ENCODE data around the gene MOB3C. TPM values are rescaled to one million over a fixed set of nuclear protein-coding genes. Genes with fewer than 3 reads are reported as not detected.

The MOB3C gene
- polyA plus RNA-seq, 1 donor from 2014 or later, result 0.41 TPM

- Histone ChIP-seq H2AFZ (ENCODE audit: low read depth, low read length) (peak overlapping the region; percentile 65), H3K9me3 (ENCODE audit: low read length) (no peaks in the 10 kb centered on the region), H3F3A (ENCODE audit: insufficient read depth, low read length, poor library complexity, severe bottlenecking) (no peaks in the 10 kb centered on the region), H3K4me2 (ENCODE audit: low read length) (no peak overlapping the region), H3K9ac (ENCODE audit: low read length) (peak overlapping the region; percentile 68), H3K36me3 (ENCODE audit: insufficient read depth, low read length) (no peaks in the 10 kb centered on the region), H3K79me2 (replicated peaks; ENCODE audit: insufficient read depth, low read length) (no peaks in the 10 kb centered on the region), H4K20me1 (ENCODE audit: insufficient read depth) (no peaks in the 10 kb centered on the region), H3K9me2 (ENCODE audit: insufficient read depth, low read length) (no peaks in the 10 kb centered on the region), H3K4me3 (ENCODE audit: low read length) (peak overlapping the region; percentile 43), H3K27me3 (ENCODE audit: insufficient read depth, low read depth, low read length) (no peaks in the 10 kb centered on the region), H3K27ac (ENCODE audit: low read length) (peak overlapping the region; percentile 94)
- peak; percentile 75 for TF ChIP-seq EP300 (conservative IDR thresholded peaks at IDR 0.05; ENCODE audit: poor library complexity, severe bottlenecking)
- TF ChIP-seq EZH2 (IDR thresholded peaks at IDR 0.05; ENCODE audit: borderline replicate concordance, insufficient read depth, low read length, poor library complexity, severe bottlenecking), result no peak
- peak; percentile 49 for TF ChIP-seq RAD21 (conservative IDR thresholded peaks at IDR 0.05)
- TF ChIP-seq TAF1 (IDR thresholded peaks at IDR 0.05; ENCODE audit: low read depth), result no peak
- TF ChIP-seq, protein P1, sequence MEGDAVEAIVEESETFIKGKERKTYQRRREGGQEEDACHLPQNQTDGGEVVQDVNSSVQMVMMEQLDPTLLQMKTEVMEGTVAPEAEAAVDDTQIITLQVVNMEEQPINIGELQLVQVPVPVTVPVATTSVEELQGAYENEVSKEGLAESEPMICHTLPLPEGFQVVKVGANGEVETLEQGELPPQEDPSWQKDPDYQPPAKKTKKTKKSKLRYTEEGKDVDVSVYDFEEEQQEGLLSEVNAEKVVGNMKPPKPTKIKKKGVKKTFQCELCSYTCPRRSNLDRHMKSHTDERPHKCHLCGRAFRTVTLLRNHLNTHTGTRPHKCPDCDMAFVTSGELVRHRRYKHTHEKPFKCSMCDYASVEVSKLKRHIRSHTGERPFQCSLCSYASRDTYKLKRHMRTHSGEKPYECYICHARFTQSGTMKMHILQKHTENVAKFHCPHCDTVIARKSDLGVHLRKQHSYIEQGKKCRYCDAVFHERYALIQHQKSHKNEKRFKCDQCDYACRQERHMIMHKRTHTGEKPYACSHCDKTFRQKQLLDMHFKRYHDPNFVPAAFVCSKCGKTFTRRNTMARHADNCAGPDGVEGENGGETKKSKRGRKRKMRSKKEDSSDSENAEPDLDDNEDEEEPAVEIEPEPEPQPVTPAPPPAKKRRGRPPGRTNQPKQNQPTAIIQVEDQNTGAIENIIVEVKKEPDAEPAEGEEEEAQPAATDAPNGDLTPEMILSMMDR (IDR thresholded peaks at IDR 0.05; ENCODE audit: poor library complexity, severe bottlenecking), result no peak
- peak; percentile 60 for TF ChIP-seq SMC3 (conservative IDR thresholded peaks at IDR 0.05; ENCODE audit: poor library complexity)
- peak; percentile 81 for TF ChIP-seq POLR2AphosphoS5 (IDR thresholded peaks at IDR 0.05)
- TF ChIP-seq MXI1 (conservative IDR thresholded peaks at IDR 0.05; ENCODE audit: poor library complexity, severe bottlenecking), result peak; percentile 28
- TF ChIP-seq, protein P2, sequence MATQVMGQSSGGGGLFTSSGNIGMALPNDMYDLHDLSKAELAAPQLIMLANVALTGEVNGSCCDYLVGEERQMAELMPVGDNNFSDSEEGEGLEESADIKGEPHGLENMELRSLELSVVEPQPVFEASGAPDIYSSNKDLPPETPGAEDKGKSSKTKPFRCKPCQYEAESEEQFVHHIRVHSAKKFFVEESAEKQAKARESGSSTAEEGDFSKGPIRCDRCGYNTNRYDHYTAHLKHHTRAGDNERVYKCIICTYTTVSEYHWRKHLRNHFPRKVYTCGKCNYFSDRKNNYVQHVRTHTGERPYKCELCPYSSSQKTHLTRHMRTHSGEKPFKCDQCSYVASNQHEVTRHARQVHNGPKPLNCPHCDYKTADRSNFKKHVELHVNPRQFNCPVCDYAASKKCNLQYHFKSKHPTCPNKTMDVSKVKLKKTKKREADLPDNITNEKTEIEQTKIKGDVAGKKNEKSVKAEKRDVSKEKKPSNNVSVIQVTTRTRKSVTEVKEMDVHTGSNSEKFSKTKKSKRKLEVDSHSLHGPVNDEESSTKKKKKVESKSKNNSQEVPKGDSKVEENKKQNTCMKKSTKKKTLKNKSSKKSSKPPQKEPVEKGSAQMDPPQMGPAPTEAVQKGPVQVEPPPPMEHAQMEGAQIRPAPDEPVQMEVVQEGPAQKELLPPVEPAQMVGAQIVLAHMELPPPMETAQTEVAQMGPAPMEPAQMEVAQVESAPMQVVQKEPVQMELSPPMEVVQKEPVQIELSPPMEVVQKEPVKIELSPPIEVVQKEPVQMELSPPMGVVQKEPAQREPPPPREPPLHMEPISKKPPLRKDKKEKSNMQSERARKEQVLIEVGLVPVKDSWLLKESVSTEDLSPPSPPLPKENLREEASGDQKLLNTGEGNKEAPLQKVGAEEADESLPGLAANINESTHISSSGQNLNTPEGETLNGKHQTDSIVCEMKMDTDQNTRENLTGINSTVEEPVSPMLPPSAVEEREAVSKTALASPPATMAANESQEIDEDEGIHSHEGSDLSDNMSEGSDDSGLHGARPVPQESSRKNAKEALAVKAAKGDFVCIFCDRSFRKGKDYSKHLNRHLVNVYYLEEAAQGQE (IDR thresholded peaks at IDR 0.05; ENCODE audit: borderline replicate concordance), result peak; percentile 95
Observed at GRCh38 chr1:46558141-46558963, 58.3 kb downstream of the MOB3C start.

Other genes with a start within 250 kb of the MOB3C start
- gene FAAH, start 222.5 kb downstream of the MOB3C start, polyA plus RNA-seq, result 106 and 111 TPM in 2 replicates
- gene DMBX1, start 127.0 kb downstream of the MOB3C start, polyA plus RNA-seq, result 0.28 TPM in 1 of 2 replicates, not detected in the other
- not detected in 2 replicates for gene KNCN, start 65.2 kb downstream of the MOB3C start, polyA plus RNA-seq
- gene MKNK1, start 12.5 kb downstream of the MOB3C start, polyA plus RNA-seq, result 9.6 and 9.9 TPM in 2 replicates
- 80.7 and 88.4 TPM in 2 replicates for gene ATPAF1, start 51.6 kb upstream of the MOB3C start, polyA plus RNA-seq
- not detected in 2 replicates for gene TEX38, start 55.0 kb upstream of the MOB3C start, polyA plus RNA-seq
- 7.6 and 8.0 TPM in 2 replicates for gene EFCAB14, start 102.3 kb upstream of the MOB3C start, polyA plus RNA-seq
- not detected in 2 replicates for gene CYP4B1, start 182.2 kb upstream of the MOB3C start, polyA plus RNA-seq

All from neural cell (in vitro differentiated cells).